ENCODE measurements around the gene NFKBIA.

The NFKBIA gene

GRCh38 chr14:35418093-35418492 is 13.5 kb upstream of the NFKBIA start:
- Histone ChIP-seq H3K4me1 (no peaks in the 10 kb centered on the region), H3K27me3 (ENCODE audit: control insufficient read depth, insufficient read depth, low read length) (no peaks in the 10 kb centered on the region), H3K9ac (no peak overlapping the region), H2AFZ (no peak overlapping the region), H3K79me2 (no peaks in the 10 kb centered on the region), H3K9me3 (ENCODE audit: control insufficient read depth, low read length) (no peaks in the 10 kb centered on the region), H3K27ac (no peak overlapping the region), H3K4me3 (ENCODE audit: low read depth, low read length) (no peak overlapping the region), H3K4me2 (ENCODE audit: low read length) (no peak overlapping the region), H3K36me3 (ENCODE audit: control insufficient read depth, insufficient read depth, low read length) (no peaks in the 10 kb centered on the region)
- no peak for TF ChIP-seq CTCF (IDR thresholded peaks at IDR 0.05)

GRCh38 chr14:35416108-35416750 is 11.7 kb upstream of the NFKBIA start:
- no peak overlapping the region for H3K27ac ChIP-seq
- no peak overlapping the region for H3K4me3 ChIP-seq (ENCODE audit: low read depth, low read length)
- H3K36me3 ChIP-seq (ENCODE audit: control insufficient read depth, insufficient read depth, low read length): no peaks in the 10 kb centered on the region

GRCh38 chr14:35414365-35414764 is 9.8 kb upstream of the NFKBIA start:
- Histone ChIP-seq H3K27ac (no peak overlapping the region), H3K27me3 (ENCODE audit: control insufficient read depth, insufficient read depth, low read length) (no peaks in the 10 kb centered on the region), H3K79me2 (no peaks in the 10 kb centered on the region), H3K4me2 (ENCODE audit: low read length) (no peak overlapping the region), H3K36me3 (ENCODE audit: control insufficient read depth, insufficient read depth, low read length) (no peaks in the 10 kb centered on the region), H3K9me3 (ENCODE audit: control insufficient read depth, low read length) (no peaks in the 10 kb centered on the region), H3K4me1 (no peaks in the 10 kb centered on the region), H3K4me3 (ENCODE audit: low read depth, low read length) (no peak overlapping the region), H3K9ac (no peak overlapping the region), H2AFZ (no peak overlapping the region)
- no peak for TF ChIP-seq CTCF (IDR thresholded peaks at IDR 0.05)

More at GRCh38 chr14:35416108-35416750, 11.7 kb upstream of the NFKBIA start:
- no peaks in the 10 kb centered on the region for H3K4me1 ChIP-seq
- H3K9ac ChIP-seq: no peak overlapping the region
- TF ChIP-seq CTCF (IDR thresholded peaks at IDR 0.05): no peak
- H3K27me3 ChIP-seq (ENCODE audit: control insufficient read depth, insufficient read depth, low read length): no peaks in the 10 kb centered on the region
- no peak overlapping the region for H2AFZ ChIP-seq
- no peaks in the 10 kb centered on the region for H3K9me3 ChIP-seq (ENCODE audit: control insufficient read depth, low read length)
- H3K79me2 ChIP-seq: no peaks in the 10 kb centered on the region
- no peak overlapping the region for H3K4me2 ChIP-seq (ENCODE audit: low read length)

GRCh38 chr14:35412272-35413056 is 7.9 kb upstream of the NFKBIA start:
- no peak overlapping the region for H2AFZ ChIP-seq
- no peaks in the 10 kb centered on the region for H3K4me1 ChIP-seq
- no peak overlapping the region for H3K27ac ChIP-seq
- no peak for TF ChIP-seq CTCF (IDR thresholded peaks at IDR 0.05)
- no peak overlapping the region for H3K9ac ChIP-seq
- no peaks in the 10 kb centered on the region for H3K36me3 ChIP-seq (ENCODE audit: control insufficient read depth, insufficient read depth, low read length)
- H3K4me2 ChIP-seq (ENCODE audit: low read length): no peak overlapping the region
- H3K9me3 ChIP-seq (ENCODE audit: control insufficient read depth, low read length): no peaks in the 10 kb centered on the region
- no peak overlapping the region for H3K4me3 ChIP-seq (ENCODE audit: low read depth, low read length)
- H3K79me2 ChIP-seq: no peaks in the 10 kb centered on the region
- H3K27me3 ChIP-seq (ENCODE audit: control insufficient read depth, insufficient read depth, low read length): no peaks in the 10 kb centered on the region
